ENCODE data around the gene MRPL54.
"Not testable (repeated sequence)": the region's sequence is repeated elsewhere in the genome, so short reads cannot be mapped to it uniquely, and the experiment has no call there.

The MRPL54 gene

DNA sequence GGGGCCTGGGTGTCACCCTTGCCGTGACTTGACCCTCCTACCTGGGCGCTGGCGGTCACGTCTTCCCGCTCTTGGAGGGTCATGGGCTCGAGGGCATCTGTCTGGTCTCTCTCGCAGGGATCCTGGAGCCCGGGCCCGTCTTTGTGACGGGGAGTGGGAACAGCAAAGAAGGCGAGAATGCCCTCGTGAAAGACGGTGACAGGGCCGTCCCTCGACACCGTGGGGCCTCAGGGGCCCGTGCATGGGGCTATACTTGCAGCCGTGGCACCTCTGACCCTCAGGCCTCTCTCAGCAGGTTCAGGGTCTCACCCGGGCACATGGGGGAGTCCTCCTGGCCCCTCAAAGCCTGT, 44.6 kb downstream of the MRPL54 start:
- peaks cover 6 to 15% (median 10%) of the 10 kb centered on the region in 11 experiments for H3K27me3 ChIP-seq
- H3K27ac ChIP-seq = no peak overlapping the region
- H3K9ac ChIP-seq = no peak overlapping the region
- H3K9me3 ChIP-seq (replicated peaks in 1 of 11) = no peaks in the 10 kb centered on the region
- H3K4me2 ChIP-seq = peak overlapping the region in 4 of 11 experiments; percentile 5 to 55 (median 44); a peak in 6 of 22 replicates
- peaks cover 36 to 60% (median 50%) of the 10 kb centered on the region in 10 experiments for H3K4me1 ChIP-seq
- H4K20me1 ChIP-seq = no peaks in the 10 kb centered on the region
- TF ChIP-seq Cebpa-rat (IDR thresholded peaks at IDR 0.05) = no peak
- no peak overlapping the region for H3K4me3 ChIP-seq
- no peaks in the 10 kb centered on the region for H3K36me3 ChIP-seq

DNA sequence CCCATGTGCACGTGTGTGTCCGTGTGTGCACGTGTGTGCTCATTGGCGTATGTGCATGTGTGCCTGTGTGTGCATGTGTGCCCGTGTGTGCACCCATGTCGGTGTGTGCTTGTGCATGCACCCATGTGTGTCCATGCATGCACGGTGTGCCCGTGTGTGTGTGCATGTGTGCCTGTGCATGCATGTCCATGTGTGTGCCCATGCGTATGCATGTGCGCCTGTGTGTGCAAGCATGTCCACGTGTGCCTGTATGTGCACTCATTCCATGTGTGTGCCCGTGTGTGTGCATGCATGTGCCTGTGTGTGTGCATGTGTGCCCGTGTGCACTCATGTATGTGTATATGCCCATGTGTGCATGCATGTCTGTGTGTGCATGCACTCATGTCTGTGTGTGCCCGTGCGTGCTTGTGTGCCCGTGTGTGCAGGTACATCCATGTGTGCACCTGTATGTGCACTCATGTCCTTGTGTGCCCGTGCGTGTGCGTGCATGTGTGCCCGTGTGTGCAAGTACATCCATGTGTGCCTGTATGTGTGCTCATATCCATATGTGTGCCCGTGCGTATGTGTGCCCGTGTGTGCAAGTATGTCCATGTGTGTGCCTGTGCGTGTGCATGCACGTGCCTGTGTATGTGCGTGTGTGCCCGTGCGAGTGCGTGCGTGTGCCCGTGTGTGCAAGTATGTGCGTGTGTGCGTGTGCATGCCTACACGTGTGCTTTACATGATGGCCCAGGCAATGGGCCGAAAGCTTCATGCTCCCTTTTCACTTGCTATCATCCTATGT, 45.3 kb downstream of the MRPL54 start:
- peaks cover 0 to 8% (median 4%) of the 10 kb centered on the region in 11 experiments; a peak in 21 of 22 replicates for H3K27me3 ChIP-seq
- H4K20me1 ChIP-seq = no peaks in the 10 kb centered on the region
- TF ChIP-seq Cebpa-rat (IDR thresholded peaks at IDR 0.05) = no peak
- H3K4me3 ChIP-seq = no peak overlapping the region
- H3K9ac ChIP-seq = no peak overlapping the region
- peak overlapping the region in 3 of 11 experiments; percentile 37 to 55 (median 52); a peak in 6 of 22 replicates for H3K4me2 ChIP-seq
- peaks cover 41 to 64% (median 53%) of the 10 kb centered on the region in 10 experiments for H3K4me1 ChIP-seq
- H3K9me3 ChIP-seq (replicated peaks in 1 of 11) = no peaks in the 10 kb centered on the region
- no peaks in the 10 kb centered on the region for H3K36me3 ChIP-seq
- 0 out of 22 replicates have a peak overlapping the region, but pooled peaks of 1 of the 11 experiments have one; percentile 63 for H3K27ac ChIP-seq

DNA sequence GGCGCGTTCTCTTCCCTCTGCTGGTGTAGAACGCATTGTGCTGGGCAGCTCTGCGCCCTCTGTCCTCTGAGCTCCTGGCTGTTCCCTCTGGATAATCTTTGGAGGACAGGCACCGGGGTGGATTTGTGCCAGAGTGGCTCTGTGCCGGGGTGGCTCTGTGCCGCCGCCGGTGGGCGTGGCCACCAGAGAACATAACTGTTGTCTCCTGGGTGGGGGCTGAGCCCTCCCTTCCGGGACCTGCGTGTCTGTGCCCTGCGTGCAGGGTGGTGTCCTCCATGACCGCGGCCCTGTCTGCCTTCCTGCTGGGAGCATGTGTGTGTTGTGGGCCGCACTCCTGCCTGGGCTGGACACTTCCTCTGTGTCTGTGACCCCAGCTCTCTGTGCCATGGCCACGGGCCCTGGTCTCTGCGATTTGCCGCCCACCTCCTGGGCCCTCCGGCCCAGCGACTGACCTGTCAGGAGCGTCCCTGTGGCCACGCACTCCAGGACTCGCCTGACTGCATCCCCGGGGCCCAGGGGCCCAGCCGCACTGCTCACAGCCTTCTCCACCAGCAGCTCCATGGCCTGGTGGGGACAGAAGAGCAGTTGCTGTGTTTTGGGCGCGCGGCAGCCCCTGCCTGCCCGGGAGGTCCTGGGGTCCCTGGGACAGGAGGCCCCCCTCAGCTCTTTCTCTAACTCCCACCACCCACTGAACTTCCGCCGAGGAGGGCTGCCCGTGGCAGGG, 46.1 kb downstream of the MRPL54 start:
- Histone ChIP-seq H3K9me3 (replicated peaks in 1 of 11) (no peaks in the 10 kb centered on the region), H3K27ac (peak overlapping the region in 9 of 11 experiments; percentile 12 to 95 (median 50); a peak in 14 of 22 replicates), H4K20me1 (no peaks in the 10 kb centered on the region), H3K27me3 (peaks cover 0 to 2% (median 0%) of the 10 kb centered on the region in 11 experiments; a peak in 2 of 22 replicates), H3K4me2 (peak overlapping the region in 10 of 11 experiments; percentile 48 to 96 (median 86); a peak in 11 of 22 replicates), H3K4me3 (no peak overlapping the region), H3K36me3 (no peaks in the 10 kb centered on the region), H3K4me1 (peaks cover 50 to 72% (median 61%) of the 10 kb centered on the region in 10 experiments), H3K9ac (peak overlapping the region in 2 of 11 experiments; percentile 16 to 40; a peak in 4 of 22 replicates)
- TF ChIP-seq Cebpa-rat (IDR thresholded peaks at IDR 0.05) = no peak

DNA sequence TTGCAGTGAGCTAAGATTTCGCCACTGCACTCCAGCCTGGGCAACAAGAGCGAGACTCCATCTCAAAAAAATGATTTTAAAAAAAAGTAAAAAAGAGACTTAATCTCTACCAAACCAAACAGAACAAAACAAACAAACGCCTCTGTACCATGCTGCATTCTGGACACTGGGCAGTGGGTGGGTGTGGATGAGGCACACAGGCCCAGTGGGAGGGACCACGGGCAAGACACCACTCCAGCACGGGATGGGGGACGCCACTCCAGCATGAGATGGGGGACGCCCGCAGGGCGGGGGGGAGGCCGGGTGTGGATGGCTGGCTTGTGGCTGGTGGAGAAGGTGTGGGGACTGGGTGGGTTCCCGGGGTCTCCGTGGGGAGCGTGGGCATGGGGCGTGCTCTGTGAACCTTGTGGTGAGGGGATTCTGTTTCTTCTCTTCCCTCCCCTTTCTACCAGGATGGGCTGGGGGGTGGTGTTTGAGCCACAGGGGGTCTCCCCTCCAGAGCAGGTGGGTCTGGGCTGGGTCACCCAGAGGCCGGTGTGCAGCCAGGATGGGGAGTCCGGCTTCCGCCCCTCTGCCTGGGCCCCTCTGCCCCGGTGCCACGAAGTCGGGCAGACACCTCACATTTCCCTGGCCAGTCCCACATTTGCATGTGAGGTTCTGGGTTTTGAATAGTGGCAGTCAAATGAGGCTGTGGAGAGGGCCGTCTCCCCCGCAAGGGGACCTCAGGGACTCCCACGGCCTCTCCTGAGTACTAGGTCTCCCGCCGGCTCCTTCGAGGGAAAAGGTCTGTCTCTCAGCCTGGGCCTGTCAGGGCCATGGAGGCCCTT, 47.6 kb downstream of the MRPL54 start:
- TF ChIP-seq Cebpa-rat (IDR thresholded peaks at IDR 0.05) = no peak
- Histone ChIP-seq H3K36me3 (no peaks in the 10 kb centered on the region), H3K4me3 (no peak overlapping the region), H3K9me3 (replicated peaks in 1 of 11) (no peaks in the 10 kb centered on the region), H3K4me1 (peaks cover 65 to 86% (median 74%) of the 10 kb centered on the region in 10 experiments), H3K4me2 (peak overlapping the region; percentile 82 to 96 (median 89)), H4K20me1 (no peaks in the 10 kb centered on the region), H3K9ac (peak overlapping the region; percentile 45 to 82 (median 66); a peak in 19 of 22 replicates), H3K27me3 (no peaks in the 10 kb centered on the region), H3K27ac (peak overlapping the region; percentile 37 to 95 (median 87))

DNA sequence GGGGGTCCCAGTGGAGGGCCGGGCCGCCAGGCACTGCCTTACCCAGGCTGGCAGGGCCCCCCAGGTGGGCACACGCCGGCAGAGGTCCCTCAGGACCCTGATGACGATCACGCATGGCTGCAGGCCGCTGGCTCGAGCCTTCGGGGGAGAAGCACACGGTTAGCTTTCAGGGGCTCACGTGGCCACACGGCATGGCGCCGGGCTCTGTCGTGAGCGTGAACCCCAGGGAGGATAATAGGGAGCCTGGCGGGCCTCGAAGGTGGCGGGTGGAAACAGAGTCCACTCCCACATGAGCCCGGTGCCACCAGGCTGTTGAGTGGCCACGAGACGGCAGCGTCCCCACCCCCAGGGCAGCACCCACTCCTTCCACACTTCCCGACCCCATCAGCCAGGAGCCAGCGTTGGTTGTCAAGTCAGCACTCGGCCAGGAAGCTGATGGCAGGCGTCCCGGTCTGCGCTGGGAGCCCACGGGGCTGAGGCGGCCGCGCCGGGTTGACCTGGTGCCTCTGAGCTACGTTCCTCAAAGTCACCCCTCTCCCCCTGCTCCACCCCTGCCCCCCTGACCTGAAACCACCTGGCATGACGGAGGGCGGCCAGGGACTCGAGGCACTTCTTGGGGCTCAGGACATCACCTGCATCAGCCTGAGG, 48.4 kb downstream of the MRPL54 start:
- no peak for TF ChIP-seq Cebpa-rat (IDR thresholded peaks at IDR 0.05)
- H3K4me3 ChIP-seq = no peak overlapping the region
- H3K9me3 ChIP-seq (replicated peaks in 1 of 11) = no peaks in the 10 kb centered on the region
- no peaks in the 10 kb centered on the region for H4K20me1 ChIP-seq
- peak overlapping the region; percentile 45 to 82 (median 66); a peak in 19 of 22 replicates for H3K9ac ChIP-seq
- H3K27ac ChIP-seq = peak overlapping the region; percentile 37 to 95 (median 87)
- no peaks in the 10 kb centered on the region for H3K27me3 ChIP-seq
- peaks cover 65 to 92% (median 82%) of the 10 kb centered on the region in 10 experiments for H3K4me1 ChIP-seq
- peak overlapping the region; percentile 82 to 96 (median 89) for H3K4me2 ChIP-seq
- H3K36me3 ChIP-seq = no peaks in the 10 kb centered on the region

DNA sequence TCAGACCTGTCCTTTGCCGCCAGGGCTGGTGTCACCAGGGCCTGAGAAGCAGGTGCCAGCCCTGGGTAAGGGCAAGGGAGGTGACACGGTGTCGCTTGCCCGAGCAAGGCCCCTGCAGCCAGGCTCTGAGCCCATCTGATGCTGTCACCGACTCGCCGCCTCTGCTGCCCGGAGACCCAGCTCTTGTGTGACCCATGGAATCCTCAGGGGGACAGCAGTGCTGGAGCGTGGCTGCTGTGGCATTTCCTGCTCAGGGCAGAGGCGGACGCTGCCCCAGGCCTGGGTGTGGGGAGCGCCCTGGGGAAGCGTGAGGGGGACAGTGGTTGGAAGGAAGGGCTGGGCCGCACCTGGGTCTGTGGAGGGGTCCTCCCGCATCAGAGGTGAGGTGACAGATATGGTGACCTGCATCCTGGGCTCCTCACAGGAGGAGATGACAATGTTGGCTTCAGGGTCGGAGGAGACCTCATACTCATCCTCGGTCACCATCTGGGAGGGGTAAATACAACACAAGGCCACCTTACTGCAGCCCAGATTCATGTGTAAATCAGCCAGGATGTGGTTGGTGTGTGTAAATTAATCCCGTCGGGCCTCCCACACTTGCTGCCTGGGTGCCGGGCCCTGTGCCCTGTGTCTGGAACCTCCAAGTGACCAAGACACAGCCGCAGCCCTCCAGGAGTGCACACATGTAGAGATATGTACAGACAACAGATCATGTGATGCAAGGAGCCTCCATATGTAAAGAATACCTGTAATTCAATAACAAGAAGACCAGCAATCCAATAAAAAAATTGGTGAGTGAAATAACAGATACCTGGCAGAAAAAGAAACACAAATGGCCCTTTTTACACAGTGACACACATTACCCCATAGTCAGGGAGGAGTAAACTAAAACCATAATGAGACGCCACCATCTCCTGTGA, 51.3 kb downstream of the MRPL54 start:
- peaks cover 81 to 100% (median 97%) of the 10 kb centered on the region in 10 experiments for H3K4me1 ChIP-seq
- H3K9ac ChIP-seq = peak overlapping the region; percentile 40 to 82 (median 72); a peak in 21 of 22 replicates
- H3K4me3 ChIP-seq = peak overlapping the region in 7 of 10 experiments; percentile 11 to 53 (median 30); a peak in 8 of 20 replicates
- no peaks in the 10 kb centered on the region for H3K9me3 ChIP-seq (replicated peaks in 1 of 11)
- peak overlapping the region; percentile 54 to 95 (median 87) for H3K27ac ChIP-seq
- H3K36me3 ChIP-seq = no peaks in the 10 kb centered on the region
- peak overlapping the region; percentile 82 to 96 (median 89) for H3K4me2 ChIP-seq
- H4K20me1 ChIP-seq = no peaks in the 10 kb centered on the region
- no peak for TF ChIP-seq Cebpa-rat (IDR thresholded peaks at IDR 0.05)
- H3K27me3 ChIP-seq = no peaks in the 10 kb centered on the region

DNA sequence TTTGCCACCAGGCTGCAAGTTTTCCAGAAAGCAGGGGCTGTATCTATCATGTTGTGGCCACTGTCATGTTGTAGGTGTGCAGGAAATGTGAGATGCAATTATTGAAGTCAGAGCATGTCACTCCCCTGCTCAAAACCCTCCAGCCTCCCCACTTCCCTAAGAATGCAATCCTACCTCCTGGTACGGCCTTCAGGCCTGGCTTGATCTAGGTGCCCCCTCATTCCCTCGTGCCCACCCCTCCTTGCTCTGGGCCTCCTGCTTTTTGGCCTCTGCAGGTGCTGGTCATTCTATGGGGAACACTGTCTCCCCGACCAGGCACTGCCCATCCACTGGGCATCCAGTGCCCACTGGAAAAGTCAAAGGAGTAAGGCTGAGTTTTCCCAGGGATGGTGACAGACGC, 52.2 kb downstream of the MRPL54 start:
- TF ChIP-seq Cebpa-rat (IDR thresholded peaks at IDR 0.05) = no peak
- Histone ChIP-seq H3K36me3 (no peaks in the 10 kb centered on the region), H4K20me1 (no peaks in the 10 kb centered on the region), H3K4me3 (no peak overlapping the region), H3K4me1 (peaks cover 90 to 100% (median 97%) of the 10 kb centered on the region in 10 experiments), H3K27me3 (no peaks in the 10 kb centered on the region), H3K4me2 (peak overlapping the region; percentile 82 to 96 (median 89)), H3K9me3 (replicated peaks in 1 of 11) (no peaks in the 10 kb centered on the region), H3K27ac (peak overlapping the region in 9 of 11 experiments; percentile 81 to 95 (median 87); a peak in 18 of 22 replicates), H3K9ac (peak overlapping the region in 6 of 11 experiments; percentile 72 to 82 (median 78); a peak in 10 of 22 replicates)

DNA sequence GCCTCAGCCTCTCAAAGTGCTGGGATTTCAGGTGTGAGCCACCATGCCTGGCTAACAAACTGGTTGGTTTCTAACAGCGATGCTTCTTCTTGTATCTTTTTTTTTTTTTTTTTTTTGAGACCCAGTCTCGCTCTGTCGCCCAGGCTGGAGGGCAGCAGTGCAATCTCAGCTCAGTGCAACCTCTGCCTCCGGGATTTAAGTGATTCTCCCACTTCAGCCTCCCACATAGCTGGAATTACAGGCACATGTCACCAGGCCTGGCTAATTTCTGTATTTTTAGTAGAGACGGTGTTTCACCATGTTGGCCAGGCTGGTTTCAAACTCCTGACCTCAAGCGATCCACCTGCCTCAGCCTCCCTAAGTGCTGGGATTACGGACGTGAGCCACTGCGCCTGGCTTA, 53.7 kb downstream of the MRPL54 start:
- Histone ChIP-seq H3K4me2 (peak overlapping the region; percentile 11 to 96 (median 44); a peak in 17 of 22 replicates), H3K9ac (peak overlapping the region in 2 of 11 experiments; percentile 13 to 18; a peak in 2 of 22 replicates), H3K4me1 (peaks cover 83 to 98% (median 90%) of the 10 kb centered on the region in 10 experiments), H3K27ac (peak overlapping the region in 2 of 11 experiments; percentile 14 to 17; a peak in 3 of 22 replicates)
- H3K9me3 ChIP-seq (replicated peaks in 1 of 11); H3K27me3 ChIP-seq; H3K4me3 ChIP-seq; H3K36me3 ChIP-seq; H4K20me1 ChIP-seq: not testable (repeated sequence)

Data from BLaER1 treated with 17β-estradiol and CSF1 and Interleukin-3, amounts not matched to agents 10 nM and 100 nM (cell line).